ENCODE results near the gene GREB1L.

GREB1L gene

GRCh38 chr18:21255211-21255610, 13.2 kb downstream of the GREB1L start:
- H3K27me3 ChIP-seq (ENCODE audit: insufficient read depth, low read length) = no peaks in the 10 kb centered on the region
- no peaks in the 10 kb centered on the region for H3K79me2 ChIP-seq (ENCODE audit: insufficient read depth, low read length)
- H2AFZ ChIP-seq (ENCODE audit: low read length) = no peak overlapping the region

DNA sequence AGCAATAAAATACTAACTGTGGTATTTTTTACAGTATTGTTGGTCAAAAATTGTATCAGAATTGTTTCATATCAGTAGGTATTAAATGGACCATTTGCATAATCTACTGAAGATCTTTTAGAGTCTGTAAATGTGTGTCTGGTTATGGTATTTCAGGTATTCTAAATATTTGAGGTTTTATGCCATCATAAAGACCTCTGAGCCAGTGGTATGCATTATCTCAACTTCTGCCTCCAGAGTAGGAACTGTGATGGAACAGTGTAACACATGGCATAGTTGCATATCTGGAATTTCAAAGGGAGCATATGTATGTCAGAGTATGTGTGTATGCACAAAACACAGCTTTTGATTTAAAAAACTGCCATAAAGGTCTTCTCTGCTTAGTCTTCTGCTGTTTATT, 15.4 kb downstream of the GREB1L start:
- no peak overlapping the region for H3K4me3 ChIP-seq (ENCODE audit: low read depth, low read length, poor library complexity, severe bottlenecking)
- no peaks in the 10 kb centered on the region for H3K9me2 ChIP-seq (ENCODE audit: low read depth, low read length)
- H3K36me3 ChIP-seq (ENCODE audit: insufficient read depth, low read length) = no peaks in the 10 kb centered on the region
- no peaks in the 10 kb centered on the region for H3K4me1 ChIP-seq (ENCODE audit: insufficient read depth, low read length, severe bottlenecking)
- H3K79me2 ChIP-seq (ENCODE audit: insufficient read depth, low read length) = no peaks in the 10 kb centered on the region
- no peak overlapping the region for H2AFZ ChIP-seq (ENCODE audit: low read length)
- no peak overlapping the region for H3K4me2 ChIP-seq (ENCODE audit: low read length)
- no peaks in the 10 kb centered on the region for H3K9me3 ChIP-seq (ENCODE audit: low read length)
- H3K27me3 ChIP-seq (ENCODE audit: insufficient read depth, low read length) = no peaks in the 10 kb centered on the region
- no peaks in the 10 kb centered on the region for H4K20me1 ChIP-seq (ENCODE audit: insufficient read depth, low read length)
- H3F3A ChIP-seq (ENCODE audit: insufficient read depth, low read length) = no peaks in the 10 kb centered on the region
- H3K27ac ChIP-seq (ENCODE audit: low read depth, low read length, poor library complexity, severe bottlenecking) = no peak overlapping the region
- TF ChIP-seq EZH2 (IDR thresholded peaks at IDR 0.05; ENCODE audit: borderline replicate concordance, low read length) = no peak
- TF ChIP-seq, protein P1, sequence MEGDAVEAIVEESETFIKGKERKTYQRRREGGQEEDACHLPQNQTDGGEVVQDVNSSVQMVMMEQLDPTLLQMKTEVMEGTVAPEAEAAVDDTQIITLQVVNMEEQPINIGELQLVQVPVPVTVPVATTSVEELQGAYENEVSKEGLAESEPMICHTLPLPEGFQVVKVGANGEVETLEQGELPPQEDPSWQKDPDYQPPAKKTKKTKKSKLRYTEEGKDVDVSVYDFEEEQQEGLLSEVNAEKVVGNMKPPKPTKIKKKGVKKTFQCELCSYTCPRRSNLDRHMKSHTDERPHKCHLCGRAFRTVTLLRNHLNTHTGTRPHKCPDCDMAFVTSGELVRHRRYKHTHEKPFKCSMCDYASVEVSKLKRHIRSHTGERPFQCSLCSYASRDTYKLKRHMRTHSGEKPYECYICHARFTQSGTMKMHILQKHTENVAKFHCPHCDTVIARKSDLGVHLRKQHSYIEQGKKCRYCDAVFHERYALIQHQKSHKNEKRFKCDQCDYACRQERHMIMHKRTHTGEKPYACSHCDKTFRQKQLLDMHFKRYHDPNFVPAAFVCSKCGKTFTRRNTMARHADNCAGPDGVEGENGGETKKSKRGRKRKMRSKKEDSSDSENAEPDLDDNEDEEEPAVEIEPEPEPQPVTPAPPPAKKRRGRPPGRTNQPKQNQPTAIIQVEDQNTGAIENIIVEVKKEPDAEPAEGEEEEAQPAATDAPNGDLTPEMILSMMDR (IDR thresholded peaks at IDR 0.05; ENCODE audit: low read length) = no peak
- no peak overlapping the region for H3K9ac ChIP-seq (ENCODE audit: low read length)

More at GRCh38 chr18:21255211-21255610, 13.2 kb downstream of the GREB1L start:
- TF ChIP-seq EZH2 (IDR thresholded peaks at IDR 0.05; ENCODE audit: borderline replicate concordance, low read length) = no peak
- TF ChIP-seq, protein P1 (IDR thresholded peaks at IDR 0.05; ENCODE audit: low read length) = no peak
- Histone ChIP-seq H3K4me1 (ENCODE audit: insufficient read depth, low read length, severe bottlenecking) (no peaks in the 10 kb centered on the region), H3K4me2 (ENCODE audit: low read length) (no peak overlapping the region), H3K9ac (ENCODE audit: low read length) (no peak overlapping the region), H3K27ac (ENCODE audit: low read depth, low read length, poor library complexity, severe bottlenecking) (no peak overlapping the region), H3K9me3 (ENCODE audit: low read length) (no peaks in the 10 kb centered on the region), H3F3A (ENCODE audit: insufficient read depth, low read length) (no peaks in the 10 kb centered on the region), H3K36me3 (ENCODE audit: insufficient read depth, low read length) (no peaks in the 10 kb centered on the region), H3K9me2 (ENCODE audit: low read depth, low read length) (no peaks in the 10 kb centered on the region), H3K4me3 (ENCODE audit: low read depth, low read length, poor library complexity, severe bottlenecking) (no peak overlapping the region), H4K20me1 (ENCODE audit: insufficient read depth, low read length) (no peaks in the 10 kb centered on the region)

- H3K9me2 ChIP-seq (ENCODE audit: low read depth, low read length) = no peaks in the 10 kb centered on the region
- no peak overlapping the region for H3K9ac ChIP-seq (ENCODE audit: low read length)
- no peaks in the 10 kb centered on the region for H4K20me1 ChIP-seq (ENCODE audit: insufficient read depth, low read length)
- H3K4me2 ChIP-seq (ENCODE audit: low read length) = no peak overlapping the region
- no peaks in the 10 kb centered on the region for H3K9me3 ChIP-seq (ENCODE audit: low read length)
- H2AFZ ChIP-seq (ENCODE audit: low read length) = no peak overlapping the region
- H3K27ac ChIP-seq (ENCODE audit: low read depth, low read length, poor library complexity, severe bottlenecking) = no peak overlapping the region
- TF ChIP-seq, protein P1 (IDR thresholded peaks at IDR 0.05; ENCODE audit: low read length) = no peak
- TF ChIP-seq EZH2 (IDR thresholded peaks at IDR 0.05; ENCODE audit: borderline replicate concordance, low read length) = no peak
- no peaks in the 10 kb centered on the region for H3K36me3 ChIP-seq (ENCODE audit: insufficient read depth, low read length)
- no peak overlapping the region for H3K4me3 ChIP-seq (ENCODE audit: low read depth, low read length, poor library complexity, severe bottlenecking)
- no peaks in the 10 kb centered on the region for H3K27me3 ChIP-seq (ENCODE audit: insufficient read depth, low read length)
- no peaks in the 10 kb centered on the region for H3F3A ChIP-seq (ENCODE audit: insufficient read depth, low read length)
- no peaks in the 10 kb centered on the region for H3K79me2 ChIP-seq (ENCODE audit: insufficient read depth, low read length)
- H3K4me1 ChIP-seq (ENCODE audit: insufficient read depth, low read length, severe bottlenecking) = no peaks in the 10 kb centered on the region
Measured at GRCh38 chr18:21260621-21261020, 18.6 kb downstream of the GREB1L start.
